Stimulated activated naive CD8-positive, alpha-beta T cell treated with anti-CD3 and anti-CD28 coated beads, Interleukin-15, Interleukin-2, amounts not matched to agents 100 ng/mL and 50 ng/mL, for 24 hours (primary cell): ENCODE data around the gene CMYA5.
A peak's percentile ranks its signal among the peaks of the same experiment; 100 is the strongest.

ENCODE experiments used
- H3K27ac Mint-ChIP-seq: one replicate; pipeline ENCODE4 v1.8.0; 2021; ENCODE audit warnings: mild to moderate bottlenecking, mixed read lengths
- H3K27me3 Mint-ChIP-seq: one replicate; pipeline ENCODE4 v1.8.0; 2021; ENCODE audit warnings: mixed read lengths
- H3K36me3 Mint-ChIP-seq: one replicate; pipeline ENCODE4 v1.8.0; 2021; ENCODE audit warnings: low read depth, mixed read lengths
- H3K4me1 Mint-ChIP-seq: one replicate; pipeline ENCODE4 v1.8.0; 2021; ENCODE audit warnings: low read depth, mixed read lengths
- H3K4me3 Mint-ChIP-seq: one replicate; pipeline ENCODE4 v1.8.0; 2021; ENCODE audit warnings: mild to moderate bottlenecking, mixed read lengths
- H3K9me3 Mint-ChIP-seq: one replicate; pipeline ENCODE4 v1.8.0; 2021; ENCODE audit warnings: mixed read lengths

The CMYA5 gene

GRCh38 chr5:79727451-79728355 is 38.1 kb downstream of the CMYA5 start:
- H3K36me3 Mint-ChIP-seq = no peaks in the 10 kb centered on the region
- peaks cover 10% of the 10 kb centered on the region for H3K4me1 Mint-ChIP-seq
- no peaks in the 10 kb centered on the region for H3K9me3 Mint-ChIP-seq
- no peak overlapping the region for H3K4me3 Mint-ChIP-seq
- H3K27me3 Mint-ChIP-seq = peaks cover 51% of the 10 kb centered on the region
- no peak overlapping the region for H3K27ac Mint-ChIP-seq

GRCh38 chr5:79728396-79728795 is 38.8 kb downstream of the CMYA5 start:
- Mint-ChIP-seq H3K27ac (no peak overlapping the region), H3K27me3 (peaks cover 58% of the 10 kb centered on the region), H3K4me1 (peaks cover 10% of the 10 kb centered on the region)

GRCh38 chr5:79729679-79730078 is 40.0 kb downstream of the CMYA5 start:
- H3K27me3 Mint-ChIP-seq = peaks cover 70% of the 10 kb centered on the region
- peaks cover 10% of the 10 kb centered on the region for H3K4me1 Mint-ChIP-seq
- no peaks in the 10 kb centered on the region for H3K36me3 Mint-ChIP-seq
- H3K4me3 Mint-ChIP-seq = no peak overlapping the region
- H3K9me3 Mint-ChIP-seq = no peaks in the 10 kb centered on the region
- no peak overlapping the region for H3K27ac Mint-ChIP-seq

More at GRCh38 chr5:79728396-79728795, 38.8 kb downstream of the CMYA5 start:
- no peaks in the 10 kb centered on the region for H3K9me3 Mint-ChIP-seq
- no peak overlapping the region for H3K4me3 Mint-ChIP-seq
- H3K36me3 Mint-ChIP-seq = no peaks in the 10 kb centered on the region

GRCh38 chr5:79730564-79730963 is 40.9 kb downstream of the CMYA5 start:
- Mint-ChIP-seq H3K27ac (no peak overlapping the region), H3K9me3 (no peaks in the 10 kb centered on the region), H3K36me3 (no peaks in the 10 kb centered on the region), H3K4me3 (no peak overlapping the region), H3K4me1 (peaks cover 13% of the 10 kb centered on the region), H3K27me3 (peaks cover 78% of the 10 kb centered on the region)

- no peak overlapping the region for H3K4me3 Mint-ChIP-seq
- H3K27ac Mint-ChIP-seq = no peak overlapping the region
- H3K27me3 Mint-ChIP-seq = peaks cover 83% of the 10 kb centered on the region
- no peaks in the 10 kb centered on the region for H3K36me3 Mint-ChIP-seq
- peaks cover 25% of the 10 kb centered on the region for H3K4me1 Mint-ChIP-seq
- no peaks in the 10 kb centered on the region for H3K9me3 Mint-ChIP-seq
Measured at GRCh38 chr5:79731775-79732174, 42.1 kb downstream of the CMYA5 start.

GRCh38 chr5:79736528-79737514 is 47.2 kb downstream of the CMYA5 start:
- Mint-ChIP-seq H3K4me3 (peak overlapping the region; percentile 71), H3K27me3 (peaks cover 61% of the 10 kb centered on the region), H3K4me1 (peaks cover 31% of the 10 kb centered on the region), H3K36me3 (no peaks in the 10 kb centered on the region), H3K9me3 (no peaks in the 10 kb centered on the region), H3K27ac (peak overlapping the region; percentile 65)

GRCh38 chr5:79738349-79738748 is 48.7 kb downstream of the CMYA5 start:
- no peaks in the 10 kb centered on the region for H3K36me3 Mint-ChIP-seq
- peaks cover 51% of the 10 kb centered on the region for H3K27me3 Mint-ChIP-seq
- H3K4me3 Mint-ChIP-seq = no peak overlapping the region
- H3K4me1 Mint-ChIP-seq = peaks cover 31% of the 10 kb centered on the region
- H3K9me3 Mint-ChIP-seq = no peaks in the 10 kb centered on the region
- no peak overlapping the region for H3K27ac Mint-ChIP-seq

GRCh38 chr5:79742549-79743136 is 53.0 kb downstream of the CMYA5 start:
- H3K4me3 Mint-ChIP-seq = no peak overlapping the region
- H3K9me3 Mint-ChIP-seq = no peaks in the 10 kb centered on the region
- H3K27me3 Mint-ChIP-seq = peaks cover 23% of the 10 kb centered on the region
- H3K27ac Mint-ChIP-seq = no peak overlapping the region
- no peaks in the 10 kb centered on the region for H3K36me3 Mint-ChIP-seq
- H3K4me1 Mint-ChIP-seq = peaks cover 7% of the 10 kb centered on the region

GRCh38 chr5:79743846-79744605 is 54.4 kb downstream of the CMYA5 start:
- H3K4me3 Mint-ChIP-seq = no peak overlapping the region
- no peaks in the 10 kb centered on the region for H3K4me1 Mint-ChIP-seq
- no peak overlapping the region for H3K27ac Mint-ChIP-seq
- H3K9me3 Mint-ChIP-seq = no peaks in the 10 kb centered on the region
- H3K36me3 Mint-ChIP-seq = no peaks in the 10 kb centered on the region
- H3K27me3 Mint-ChIP-seq = peaks cover 15% of the 10 kb centered on the region

- H3K4me3 Mint-ChIP-seq = no peak overlapping the region
- H3K27me3 Mint-ChIP-seq = peaks cover 19% of the 10 kb centered on the region
- H3K36me3 Mint-ChIP-seq = no peaks in the 10 kb centered on the region
- H3K4me1 Mint-ChIP-seq = no peaks in the 10 kb centered on the region
- no peak overlapping the region for H3K27ac Mint-ChIP-seq
- H3K9me3 Mint-ChIP-seq = no peaks in the 10 kb centered on the region
Measured at GRCh38 chr5:79745255-79745654, 55.6 kb downstream of the CMYA5 start.

GRCh38 chr5:79746642-79747569 is 57.3 kb downstream of the CMYA5 start:
- no peak overlapping the region for H3K4me3 Mint-ChIP-seq
- H3K27me3 Mint-ChIP-seq = peaks cover 25% of the 10 kb centered on the region
- H3K36me3 Mint-ChIP-seq = no peaks in the 10 kb centered on the region
- no peak overlapping the region for H3K27ac Mint-ChIP-seq
- no peaks in the 10 kb centered on the region for H3K4me1 Mint-ChIP-seq
- H3K9me3 Mint-ChIP-seq = no peaks in the 10 kb centered on the region

- Mint-ChIP-seq H3K27me3 (peaks cover 23% of the 10 kb centered on the region), H3K27ac (no peak overlapping the region), H3K4me1 (peaks cover 2% of the 10 kb centered on the region), H3K36me3 (no peaks in the 10 kb centered on the region), H3K4me3 (no peak overlapping the region), H3K9me3 (no peaks in the 10 kb centered on the region)
Measured at GRCh38 chr5:79750611-79751510, 61.2 kb downstream of the CMYA5 start.
